GM12878 (cell line): ENCODE results near the gene LSM14B. TPM values are rescaled to one million over a fixed set of nuclear protein-coding genes. Genes with fewer than 3 reads are reported as not detected.

Source experiments
- BCL11A ChIP-seq: IDR thresholded peaks from 2 replicates; pipeline ENCODE4 v1.6.1; 2011; ENCODE audit warnings: low read depth, low read length
- CEBPB ChIP-seq, 2 experiments: fragments of 150-350 bp in 1 of 2; IDR thresholded peaks; 2 replicates each; pipeline ENCODE4 v1.6.1; 2012 to 2014; ENCODE audit warnings: low read depth in 2 of 2, low read length in 2 of 2, borderline replicate concordance in 1 of 2, inconsistent platforms in 1 of 2
- CHD2 ChIP-seq: IDR thresholded peaks from 2 replicates; pipeline ENCODE4 v1.6.1; 2011; ENCODE audit warnings: low read depth, low read length, improper control_type of control experiment, borderline replicate concordance
- JUND ChIP-seq: IDR thresholded peaks from 2 replicates; pipeline ENCODE4 v1.6.1; 2012; ENCODE audit warnings: low read depth, mild to moderate bottlenecking, low read length, improper control_type of control experiment, moderate library complexity
- KDM1A ChIP-seq: fragments of 200-600 bp; sonication (generic); IDR thresholded peaks from 2 replicates; pipeline ENCODE4 v1.6.1; 2016; ENCODE audit warnings: borderline replicate concordance
- NRF1 ChIP-seq: conservative IDR thresholded peaks from 2 replicates; pipeline ENCODE4 v1.6.1; 2011; ENCODE audit warnings: mild to moderate bottlenecking, low read depth, low read length, improper control_type of control experiment
- PRDM15 ChIP-seq: fragments of 450-650 bp; formaldehyde crosslinking; IDR thresholded peaks from 2 replicates; pipeline ENCODE4 v1.4.0; 2020; ENCODE audit warnings: mild to moderate bottlenecking, moderate library complexity
- RB1 ChIP-seq: fragments of 450-650 bp; formaldehyde crosslinking; IDR thresholded peaks from 2 replicates; pipeline ENCODE4 v1.6.1; 2017; ENCODE audit warnings: mild to moderate bottlenecking, borderline replicate concordance
- RFX5 ChIP-seq: IDR thresholded peaks from 2 replicates; pipeline ENCODE4 v1.6.1; 2011; ENCODE audit warnings: low read depth, low read length, improper control_type of control experiment
- SIN3A ChIP-seq: IDR thresholded peaks from 2 replicates; pipeline ENCODE4 v1.6.1; 2012; ENCODE audit warnings: low read depth, low read length, improper control_type of control experiment
- SMAD5 ChIP-seq: IDR thresholded peaks from 2 replicates; pipeline ENCODE4 v1.6.1; 2016; ENCODE audit warnings: antibody characterized with exemption, low read depth
- SP1 ChIP-seq: IDR thresholded peaks from one replicate; pipeline ENCODE4 v1.6.1; 2011; ENCODE audit warnings: low read depth, low read length
- SREBF2 ChIP-seq: IDR thresholded peaks from 2 replicates; pipeline ENCODE4 v1.6.1; 2012; ENCODE audit warnings: mild to moderate bottlenecking, low read length
- SRF ChIP-seq, 2 experiments: IDR thresholded peaks; 2 replicates each; pipeline ENCODE4 v1.6.1; 2011; ENCODE audit warnings: low read depth in 2 of 2, low read length in 2 of 2, mild to moderate bottlenecking in 1 of 2, moderate library complexity in 1 of 2
- TCF7 ChIP-seq: IDR thresholded peaks from 2 replicates; pipeline ENCODE4 v1.6.1; 2014; ENCODE audit warnings: antibody characterized with exemption, borderline replicate concordance
- YBX1 ChIP-seq: fragments of 450-650 bp; IDR thresholded peaks from 2 replicates; pipeline ENCODE4 v1.6.1; 2016; ENCODE audit warnings: antibody characterized with exemption
- ZBTB33 ChIP-seq: fragments of 450-650 bp; IDR thresholded peaks from 2 replicates; pipeline ENCODE4 v1.6.1; 2017; ENCODE audit warnings: mild to moderate bottlenecking
- ZNF384 ChIP-seq: IDR thresholded peaks from 2 replicates; pipeline ENCODE4 v1.6.1; 2012; ENCODE audit warnings: low read depth, mild to moderate bottlenecking, low read length, improper control_type of control experiment, borderline replicate concordance
- ZSCAN29 ChIP-seq: fragments of 450-650 bp; IDR thresholded peaks from 2 replicates; pipeline ENCODE4 v1.6.1; 2017; ENCODE audit warnings: mild to moderate bottlenecking, moderate library complexity
- polyA plus RNA-seq, 11 experiments: library from polyadenylated mRNA; depleted of rRNA in 4 of 11; unstranded in 6 of 11; stranded (reverse) in 5 of 11; fragments of >200 nt; fragmentation: Nextera tagmentation in 4 of 11; fragmentation: Illumina TruSeq in 1 of 11; extraction: Ambion mirVana in 4 of 11; extraction: Trizol in 1 of 11; gene quantifications; 1 replicate in 1 of 11; 2 replicates in 10 of 11; pipeline versions ENCODE4 v1.2.1 to v1.2.3, GENCODE V29; 2011 to 2016; ENCODE audit warnings: inconsistent platforms in 2 of 11, missing spikeins in 2 of 11, low read depth in 1 of 11
- total RNA-seq, 4 experiments: library from RNA; depleted of rRNA in 3 of 4; stranded (reverse); fragments of >200 nt in 3 of 4; fragmentation: Illumina TruSeq in 1 of 4; extraction: Trizol in 1 of 4; gene quantifications; 2 replicates each; pipeline versions ENCODE4 v1.2.1 to v1.2.3, GENCODE V29; 2013 to 2021
- TF ChIP-seq, protein P1 (sequence below): fragments of 450-650 bp; IDR thresholded peaks from 2 replicates; pipeline ENCODE4 v1.6.1; 2017; ENCODE audit warnings: borderline replicate concordance
- TF ChIP-seq, protein P2 (sequence below): IDR thresholded peaks from 2 replicates; pipeline ENCODE4 v1.6.1; 2011; ENCODE audit warnings: mild to moderate bottlenecking, low read depth, low read length, moderate library complexity; ENCODE audit not compliant: insufficient replicate concordance

LSM14B gene
- total and polyA plus RNA-seq, 10 of the 15 experiments (the other 5 are each of a cell fraction or from before 2014, with no cell fraction given), result 0.56 to 34.3 (median 15.6) TPM

GRCh38 chr20:62121776-62122653, at the start of gene LSM14B (continued):
- TF ChIP-seq ZBTB33, result no peak
- TF ChIP-seq SIN3A, result peak; percentile 94
- no peak for TF ChIP-seq KDM1A
- TF ChIP-seq CEBPB (IDR thresholded peaks at IDR 0.05; ENCODE audit: borderline replicate concordance in 1 of 2, low read depth in 2 of 2, low read length in 2 of 2), result no peak
- TF ChIP-seq, protein P1, sequence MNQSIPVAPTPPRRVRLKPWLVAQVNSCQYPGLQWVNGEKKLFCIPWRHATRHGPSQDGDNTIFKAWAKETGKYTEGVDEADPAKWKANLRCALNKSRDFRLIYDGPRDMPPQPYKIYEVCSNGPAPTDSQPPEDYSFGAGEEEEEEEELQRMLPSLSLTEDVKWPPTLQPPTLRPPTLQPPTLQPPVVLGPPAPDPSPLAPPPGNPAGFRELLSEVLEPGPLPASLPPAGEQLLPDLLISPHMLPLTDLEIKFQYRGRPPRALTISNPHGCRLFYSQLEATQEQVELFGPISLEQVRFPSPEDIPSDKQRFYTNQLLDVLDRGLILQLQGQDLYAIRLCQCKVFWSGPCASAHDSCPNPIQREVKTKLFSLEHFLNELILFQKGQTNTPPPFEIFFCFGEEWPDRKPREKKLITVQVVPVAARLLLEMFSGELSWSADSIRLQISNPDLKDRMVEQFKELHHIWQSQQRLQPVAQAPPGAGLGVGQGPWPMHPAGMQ, result no peak
- peak; percentile 61 for TF ChIP-seq SP1
- TF ChIP-seq PRDM15, result no peak
- TF ChIP-seq TCF7, result no peak
- TF ChIP-seq, protein P2, sequence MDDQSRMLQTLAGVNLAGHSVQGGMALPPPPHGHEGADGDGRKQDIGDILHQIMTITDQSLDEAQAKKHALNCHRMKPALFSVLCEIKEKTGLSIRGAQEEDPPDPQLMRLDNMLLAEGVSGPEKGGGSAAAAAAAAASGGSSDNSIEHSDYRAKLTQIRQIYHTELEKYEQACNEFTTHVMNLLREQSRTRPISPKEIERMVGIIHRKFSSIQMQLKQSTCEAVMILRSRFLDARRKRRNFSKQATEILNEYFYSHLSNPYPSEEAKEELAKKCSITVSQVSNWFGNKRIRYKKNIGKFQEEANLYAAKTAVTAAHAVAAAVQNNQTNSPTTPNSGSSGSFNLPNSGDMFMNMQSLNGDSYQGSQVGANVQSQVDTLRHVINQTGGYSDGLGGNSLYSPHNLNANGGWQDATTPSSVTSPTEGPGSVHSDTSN, result peak; percentile 76
- TF ChIP-seq JUND, result no peak
- peak; percentile 82 for TF ChIP-seq CHD2
- TF ChIP-seq ZSCAN29, result no peak
- TF ChIP-seq SMAD5, result no peak
- TF ChIP-seq NRF1, result peak; percentile 53
- peak; percentile 41 to 78; a peak in 3 of 4 replicates for TF ChIP-seq SRF (IDR thresholded peaks at IDR 0.05; ENCODE audit: low read depth in 2 of 2, low read length in 2 of 2)
- no peak for TF ChIP-seq SREBF2
- no peak for TF ChIP-seq YBX1
- TF ChIP-seq RFX5, result no peak
- no peak for TF ChIP-seq ZNF384
- TF ChIP-seq RB1, result peak; percentile 80; the same call in 1 of the 2 replicates
- no peak for TF ChIP-seq BCL11A
